PC-9 (cell line): ENCODE data around the gene PABPN1.
A peak's percentile ranks its signal among the peaks of the same experiment; 100 is the strongest.

ENCODE experiments used
- CTCF ChIP-seq: fragments of 200-600 bp; sonication (generic); conservative IDR thresholded peaks from 2 replicates; pipeline ENCODE4 v1.6.1; 2017; ENCODE audit warnings: mixed run types, antibody characterized with exemption, mild to moderate bottlenecking, moderate library complexity
- EZH2 ChIP-seq: fragments of 200-600 bp; sonication (generic); IDR thresholded peaks from 2 replicates; pipeline ENCODE4 v1.8.0; 2017; ENCODE audit warnings: antibody characterized with exemption, low read depth

DNA sequence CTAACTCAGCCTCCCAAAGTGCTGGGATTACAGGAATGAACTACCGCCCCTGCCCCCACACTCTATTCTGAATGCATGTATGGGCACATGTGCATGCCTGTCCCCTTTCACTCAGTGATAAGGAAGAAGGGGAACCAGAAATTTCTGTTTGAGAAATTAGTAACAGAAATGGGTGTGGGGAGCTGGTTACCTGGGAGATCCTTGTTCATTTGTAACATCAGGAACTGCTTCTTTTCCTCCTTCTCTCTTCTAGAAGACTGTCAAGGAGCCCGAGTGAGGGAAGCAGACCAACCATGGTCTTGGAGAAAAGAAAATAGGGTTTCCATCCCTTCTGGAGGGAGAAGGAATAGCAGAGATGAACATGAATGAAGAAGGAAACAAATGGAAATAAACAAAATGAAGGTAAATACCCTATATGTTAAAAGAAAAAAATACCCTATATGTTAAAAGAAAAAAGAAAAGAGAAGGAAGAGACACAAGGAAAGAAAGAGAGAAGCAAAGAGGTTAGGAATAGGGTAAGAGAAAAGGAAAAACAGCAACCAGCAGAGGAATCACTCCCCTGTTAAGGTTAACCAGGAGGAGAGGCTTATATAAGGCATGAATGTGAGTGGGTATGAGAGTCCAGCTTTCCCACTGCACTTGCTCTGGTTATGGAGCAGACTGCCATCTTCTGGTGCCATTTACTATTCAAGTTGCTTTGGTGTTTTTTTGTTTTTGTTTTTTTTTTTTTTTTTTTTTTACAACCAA, 21.9 kb upstream of the PABPN1 start:
- peak; percentile 44 for TF ChIP-seq CTCF
- TF ChIP-seq EZH2 = no peak
